GM21367 (cell line): ENCODE data around the gene ARHGEF12.

Source experiments
- ATAC-seq: cut with Tn5 transposase; IDR thresholded peaks from one replicate; pipeline ENCODE4 v1.9.1; 2021; ENCODE audit not compliant: unreplicated experiment

Gene ARHGEF12

DNA sequence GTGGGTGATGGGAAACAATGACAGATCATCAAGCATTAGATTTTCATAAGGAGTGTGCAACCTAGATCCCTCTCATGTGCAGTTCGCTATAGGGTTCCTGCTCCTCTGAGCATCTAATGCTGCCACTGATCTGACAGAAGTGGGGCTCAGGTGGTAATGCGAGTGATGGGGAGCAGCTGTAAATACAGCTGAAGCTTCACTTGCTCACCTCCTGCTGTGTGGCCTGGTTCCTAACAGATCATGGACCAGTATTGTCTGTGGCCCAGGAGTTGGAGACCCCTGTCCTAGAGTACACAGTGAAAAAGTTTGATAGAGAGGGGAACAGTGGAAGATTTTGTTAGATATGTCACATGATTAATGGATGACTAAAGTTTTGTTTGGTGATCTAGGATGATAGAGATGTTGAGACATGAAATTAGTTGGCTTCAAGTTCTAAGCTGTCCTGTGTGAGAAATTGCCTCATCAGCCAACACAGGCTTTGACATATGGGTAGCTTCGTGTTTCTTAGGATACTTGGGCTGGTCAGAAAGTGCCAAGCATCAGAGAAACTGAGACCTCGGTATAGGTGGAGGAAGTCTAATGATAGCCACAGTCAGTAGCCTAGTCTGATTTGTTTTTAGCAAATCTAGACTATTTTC lies 47.4 kb downstream of the ARHGEF12 start:
- no peak for ATAC-seq

DNA sequence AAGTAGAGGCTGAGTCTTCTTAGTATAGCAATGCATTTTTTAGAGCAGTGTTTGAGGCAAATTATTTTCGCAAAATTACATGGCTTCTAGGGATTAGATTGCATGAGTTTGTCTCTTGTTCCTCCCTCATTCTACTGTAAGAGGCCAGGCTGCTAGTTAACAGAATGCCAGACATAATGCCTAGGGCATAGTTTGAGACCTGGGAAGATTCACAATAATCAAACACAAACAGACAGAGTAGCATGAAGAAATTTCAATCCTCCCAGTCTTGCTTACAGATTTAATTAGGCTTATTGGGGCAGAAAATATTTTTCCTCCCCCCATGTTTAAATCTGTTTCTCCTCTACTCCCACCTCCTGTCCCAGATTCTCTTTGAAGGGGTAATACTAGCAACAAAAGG lies 48.3 kb downstream of the ARHGEF12 start:
- ATAC-seq: no peak

DNA sequence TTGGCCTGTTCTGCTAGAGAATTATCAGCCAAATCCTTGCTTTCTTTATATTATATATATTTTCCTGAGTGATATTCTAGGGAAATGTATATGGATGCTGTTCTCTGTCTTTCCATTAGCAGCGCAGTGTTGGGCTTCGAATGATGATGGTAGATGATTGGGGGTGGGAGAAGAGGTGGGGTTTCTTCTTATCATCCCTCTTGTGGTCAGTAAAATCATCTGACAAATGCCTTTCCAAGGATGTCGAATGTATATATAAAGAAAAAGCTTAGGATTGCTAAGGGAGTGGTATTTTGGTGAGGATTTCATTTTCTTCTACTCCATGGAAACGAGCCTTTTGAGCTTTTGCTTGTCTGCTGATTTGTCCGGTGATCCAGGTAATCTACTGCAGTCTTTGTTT lies 48.9 kb downstream of the ARHGEF12 start:
- no peak for ATAC-seq

DNA sequence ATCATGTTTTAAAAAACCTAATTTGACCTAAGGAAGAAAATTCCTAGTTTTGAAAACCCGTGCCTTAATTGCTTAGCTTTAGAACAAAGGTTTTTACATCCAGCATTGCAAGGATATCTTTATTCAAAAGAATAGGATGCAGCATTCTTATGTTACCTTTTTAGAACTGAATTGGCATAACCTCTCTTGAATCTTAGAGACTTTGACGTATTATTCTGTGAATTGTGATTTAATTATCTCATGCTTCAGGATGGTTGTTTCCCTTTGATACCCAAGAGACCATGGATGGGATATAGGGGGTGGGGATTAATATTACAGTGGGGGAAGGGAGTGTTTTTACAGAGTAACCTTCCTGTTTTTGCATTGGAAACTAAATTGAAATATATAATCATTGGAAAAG lies 49.4 kb downstream of the ARHGEF12 start:
- ATAC-seq: no peak

DNA sequence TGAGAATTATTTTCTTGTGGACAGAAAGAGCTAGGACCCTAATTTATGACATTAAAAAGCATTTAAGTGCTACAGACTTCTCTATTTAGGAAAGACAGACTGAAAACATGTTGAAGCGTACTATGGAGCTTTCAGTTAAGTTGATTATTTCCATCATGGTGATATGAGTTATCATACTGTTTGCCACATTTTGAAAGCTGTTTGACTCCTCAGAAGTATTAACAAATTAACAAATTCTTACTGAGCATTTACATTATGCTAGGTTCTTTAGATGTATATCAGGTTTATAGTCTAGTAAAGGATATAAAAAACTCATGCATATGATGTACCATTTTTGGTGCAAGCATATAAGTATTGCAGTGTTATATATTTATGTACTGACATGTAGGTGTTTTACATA lies 50.1 kb downstream of the ARHGEF12 start:
- no peak for ATAC-seq

DNA sequence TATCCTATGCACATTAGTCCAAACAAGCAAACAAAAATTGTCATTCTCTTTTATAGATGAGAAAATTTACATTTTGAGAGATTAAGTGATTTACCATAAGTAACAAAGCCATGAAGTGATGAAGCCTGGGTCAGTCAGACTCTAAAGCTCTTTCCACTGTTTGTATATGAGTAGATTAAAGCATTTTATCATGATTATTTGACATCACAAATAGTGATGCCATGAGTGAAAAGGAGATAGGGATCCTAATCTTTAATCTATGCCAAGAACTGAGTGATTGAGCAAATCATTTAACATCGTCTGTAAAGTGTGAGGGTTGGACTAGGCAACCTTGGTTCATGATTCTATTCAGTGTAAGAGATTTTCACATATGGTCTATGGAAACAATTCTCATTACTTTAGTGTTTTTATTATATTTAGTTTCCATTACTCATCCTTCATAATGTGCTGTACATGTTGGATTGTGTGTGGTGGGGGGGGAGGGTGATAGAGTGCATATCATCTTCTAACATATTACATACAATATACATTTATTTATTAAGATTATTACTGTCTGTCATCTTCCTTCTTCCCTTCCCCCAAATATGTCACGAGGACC lies 50.7 kb downstream of the ARHGEF12 start:
- no peak for ATAC-seq

DNA sequence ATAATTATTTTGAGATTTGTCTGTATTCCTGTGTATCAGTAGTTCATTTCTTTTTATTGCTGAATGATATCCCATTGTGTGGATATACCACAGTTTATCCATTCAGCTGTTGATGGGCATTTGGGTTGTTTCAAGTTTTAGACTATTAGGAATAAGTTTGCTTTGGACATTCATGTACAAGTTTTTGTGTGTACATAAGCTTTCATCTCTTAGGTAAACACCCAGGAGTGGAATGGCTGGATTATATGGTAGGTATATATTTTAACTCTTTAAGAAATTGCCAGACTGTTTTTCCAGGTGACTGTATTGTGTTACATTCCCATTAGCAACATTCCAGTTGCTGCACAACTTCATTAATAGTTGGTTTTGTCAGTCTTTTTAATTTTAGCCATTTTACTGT lies 52.0 kb downstream of the ARHGEF12 start:
- ATAC-seq: no peak

DNA sequence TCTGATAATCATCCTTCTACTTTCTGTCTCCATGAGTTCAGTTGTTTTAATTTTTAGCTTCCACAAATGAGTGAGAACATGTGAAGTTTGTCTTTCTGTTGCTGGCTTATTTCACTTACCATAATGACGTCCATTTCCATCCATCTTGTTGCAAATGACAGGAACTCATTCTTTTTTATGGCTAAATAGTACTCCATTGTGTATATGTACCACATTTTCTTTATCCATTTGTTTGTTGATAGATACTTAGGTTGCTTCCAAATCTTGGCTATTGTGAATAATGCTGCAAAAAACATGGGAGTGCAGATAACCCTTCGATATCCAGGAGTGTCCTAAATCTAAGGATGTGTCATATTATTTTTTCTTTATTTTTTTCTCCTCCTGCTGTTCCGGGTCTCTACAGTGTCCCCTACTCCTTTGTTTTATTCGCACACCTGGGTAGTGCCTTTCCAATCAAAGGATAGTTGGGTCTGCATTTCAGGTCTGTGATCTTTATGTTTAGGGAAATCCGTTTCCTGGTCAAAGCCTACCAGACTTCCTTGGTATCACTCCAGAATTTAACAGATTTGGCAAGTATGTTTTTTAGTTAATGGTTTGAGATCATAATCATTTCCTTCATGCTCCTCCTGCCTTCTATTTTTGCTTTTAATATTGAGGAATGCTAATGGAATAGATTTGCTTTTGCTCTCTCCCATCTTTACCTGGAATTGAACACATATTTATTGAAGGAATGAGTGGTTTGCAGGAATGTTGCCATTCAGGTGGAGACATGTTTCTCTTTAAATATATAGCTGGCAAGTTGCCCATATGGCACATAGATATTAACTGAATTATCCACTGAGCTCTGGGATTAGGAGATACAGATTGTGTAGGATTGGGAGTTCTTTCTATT lies 53.7 kb downstream of the ARHGEF12 start:
- ATAC-seq: no peak

DNA sequence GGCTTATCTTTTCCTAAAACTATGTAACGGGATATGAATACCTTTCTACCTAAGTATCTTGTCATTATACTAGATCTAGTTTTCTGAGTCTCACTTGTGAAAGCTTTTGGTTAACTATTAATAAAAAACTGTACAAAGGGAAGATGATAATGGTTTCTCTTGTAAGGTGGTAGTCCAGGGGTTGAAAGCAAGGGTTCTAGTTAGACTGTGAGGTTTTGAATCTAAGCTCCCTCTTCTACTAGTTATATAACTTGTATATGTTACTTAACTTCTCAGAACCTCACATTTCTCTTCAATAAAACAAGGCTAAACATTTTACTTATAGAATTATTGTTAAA lies 54.3 kb downstream of the ARHGEF12 start:
- ATAC-seq: no peak

DNA sequence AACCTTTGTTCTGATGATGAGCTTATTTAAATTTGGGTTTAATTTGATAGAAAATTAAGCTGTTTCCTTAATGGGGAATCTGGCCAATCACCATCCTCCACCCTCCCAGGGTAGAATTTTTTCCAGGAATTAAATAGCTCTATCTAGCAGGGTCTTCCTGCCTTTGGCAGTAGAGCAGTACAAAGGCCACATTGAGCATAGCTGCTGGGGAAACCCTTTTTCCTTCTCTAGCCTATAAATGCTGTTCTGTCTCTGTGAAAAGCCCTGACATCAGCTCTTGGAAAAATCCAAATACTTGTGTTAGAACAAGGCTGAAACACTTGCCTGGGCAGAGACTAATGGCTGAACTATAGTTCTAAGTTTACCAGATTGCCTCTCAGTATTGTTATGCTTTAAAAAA lies 55.1 kb downstream of the ARHGEF12 start:
- no peak for ATAC-seq

DNA sequence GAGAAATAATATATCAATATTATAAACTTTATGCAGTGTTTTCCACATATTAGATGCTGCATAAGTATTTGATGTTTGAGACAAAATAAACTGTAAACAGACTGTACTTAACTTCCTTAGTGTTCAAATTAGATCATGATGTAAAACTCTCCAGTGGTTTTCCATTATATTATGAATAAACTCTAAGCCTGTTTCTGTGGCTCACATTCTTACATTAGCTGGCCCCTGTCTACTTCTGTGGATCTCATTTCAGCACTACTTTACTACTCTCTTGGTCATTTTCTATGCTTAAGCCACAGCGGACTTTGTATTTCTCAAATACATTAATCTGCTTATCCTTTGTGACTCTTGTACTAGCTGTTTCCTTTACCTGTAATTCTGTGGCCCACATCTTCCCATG lies 55.6 kb downstream of the ARHGEF12 start:
- ATAC-seq: no peak

DNA sequence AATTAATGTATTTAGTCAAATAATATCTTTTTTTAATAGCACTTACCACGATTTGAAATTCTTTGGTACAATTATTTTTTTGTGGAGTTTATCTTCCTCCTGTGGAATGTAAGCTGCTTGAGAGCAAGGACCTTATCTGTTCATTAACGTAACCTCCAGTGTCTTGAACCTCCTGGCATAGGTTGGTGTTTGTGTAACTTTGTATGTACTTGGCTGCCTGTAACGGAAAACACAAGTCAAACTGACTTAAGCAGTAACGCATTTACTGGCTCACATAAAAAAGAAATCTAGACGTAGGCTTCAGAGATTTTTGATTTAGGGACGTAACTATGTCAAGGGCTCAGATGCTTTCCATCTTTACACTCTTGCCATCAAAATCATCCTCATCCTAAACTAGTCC lies 56.1 kb downstream of the ARHGEF12 start:
- ATAC-seq: no peak

DNA sequence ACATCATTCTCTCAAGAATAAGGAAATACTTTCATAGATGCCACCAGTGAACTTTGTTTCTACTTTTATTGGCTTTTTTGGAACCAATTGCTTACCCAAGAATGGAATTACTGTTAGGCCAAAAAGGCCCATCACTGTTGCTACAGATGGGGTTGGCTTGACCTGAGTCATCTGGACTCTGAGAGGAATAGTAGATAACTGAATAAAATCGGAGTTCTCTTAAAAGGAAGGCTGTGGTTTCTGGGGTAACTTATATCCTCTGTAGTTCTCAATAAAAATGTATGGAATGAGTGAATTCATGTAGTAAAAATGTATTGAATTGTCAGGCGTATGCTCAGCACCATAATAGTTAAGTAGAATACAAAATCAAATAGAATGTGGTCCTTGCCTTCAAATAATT lies 56.6 kb downstream of the ARHGEF12 start:
- ATAC-seq: no peak

DNA sequence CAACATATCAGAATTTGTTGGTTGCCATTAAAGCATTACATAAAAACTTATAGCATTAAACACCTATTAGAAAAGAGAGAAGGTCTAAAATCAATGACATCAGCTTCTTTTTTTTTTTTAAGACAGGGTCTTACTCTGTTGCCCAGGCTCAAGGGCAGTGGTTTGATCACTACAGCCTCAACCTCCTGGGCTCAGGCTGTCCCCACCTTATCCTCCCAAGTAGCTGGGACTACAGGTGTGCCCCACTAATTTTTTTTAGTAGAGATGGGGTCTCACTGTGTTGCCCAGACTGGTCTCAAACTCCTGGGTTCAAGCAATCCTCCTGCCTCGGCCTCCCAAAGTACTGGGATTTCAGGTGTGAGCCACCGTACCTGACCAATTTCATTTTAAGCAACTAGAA lies 57.9 kb downstream of the ARHGEF12 start:
- ATAC-seq: no peak

DNA sequence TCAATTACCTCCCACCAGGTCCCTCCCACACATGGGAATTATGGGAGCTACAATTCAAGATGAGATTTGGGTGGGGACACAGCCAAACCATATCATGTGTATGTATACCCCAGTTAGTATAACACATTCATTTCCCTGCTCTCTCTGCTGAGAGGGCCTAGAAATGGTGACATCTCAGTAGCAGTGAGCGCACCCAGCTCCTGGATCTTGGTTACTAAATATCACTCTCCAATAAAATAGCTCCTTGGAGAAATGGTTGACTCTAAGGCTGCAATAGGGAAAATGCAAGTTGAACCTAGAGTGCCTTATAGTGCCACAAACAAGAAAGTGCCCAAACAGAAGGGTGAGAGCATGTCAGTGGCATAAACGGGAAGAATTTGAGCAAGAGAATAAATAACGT lies 59.6 kb downstream of the ARHGEF12 start:
- ATAC-seq: no peak

DNA sequence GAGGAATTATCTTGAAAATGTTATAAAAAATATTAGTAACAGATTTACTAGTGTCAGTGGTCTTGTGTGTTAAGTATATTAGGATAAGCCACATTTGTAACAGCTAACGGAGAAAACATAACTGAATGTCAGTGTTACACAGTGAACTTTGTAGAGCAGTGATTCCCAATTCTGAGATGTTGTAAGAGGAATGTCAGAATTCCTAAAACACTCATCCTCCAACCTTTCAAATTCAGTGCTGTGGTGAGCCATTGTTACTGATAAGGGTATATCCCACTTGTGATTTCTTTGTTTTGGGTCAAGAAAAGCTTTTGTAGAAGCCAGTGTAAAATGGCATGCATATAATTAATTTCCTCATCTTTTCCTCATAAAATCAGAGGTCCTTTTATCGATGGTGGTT lies 61.9 kb downstream of the ARHGEF12 start:
- ATAC-seq: no peak

DNA sequence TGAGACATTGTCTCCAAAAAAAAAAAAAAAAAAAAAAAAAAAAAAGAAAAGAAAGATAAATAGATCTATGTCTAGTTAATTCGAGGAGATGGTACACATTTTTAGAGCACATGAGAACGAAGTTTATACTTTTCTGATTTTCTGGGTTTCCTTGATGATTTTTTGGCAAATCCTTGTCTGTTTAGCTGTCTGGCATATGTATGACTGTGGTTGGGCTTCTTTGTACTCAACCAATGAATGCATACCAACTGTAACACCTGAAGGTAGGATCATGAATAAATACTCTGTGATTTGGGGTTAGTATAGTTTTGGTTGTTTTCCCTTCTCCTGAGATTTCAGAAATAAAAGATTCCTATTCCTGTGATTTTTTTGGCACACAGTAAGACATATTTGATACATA lies 63.1 kb downstream of the ARHGEF12 start:
- no peak for ATAC-seq

DNA sequence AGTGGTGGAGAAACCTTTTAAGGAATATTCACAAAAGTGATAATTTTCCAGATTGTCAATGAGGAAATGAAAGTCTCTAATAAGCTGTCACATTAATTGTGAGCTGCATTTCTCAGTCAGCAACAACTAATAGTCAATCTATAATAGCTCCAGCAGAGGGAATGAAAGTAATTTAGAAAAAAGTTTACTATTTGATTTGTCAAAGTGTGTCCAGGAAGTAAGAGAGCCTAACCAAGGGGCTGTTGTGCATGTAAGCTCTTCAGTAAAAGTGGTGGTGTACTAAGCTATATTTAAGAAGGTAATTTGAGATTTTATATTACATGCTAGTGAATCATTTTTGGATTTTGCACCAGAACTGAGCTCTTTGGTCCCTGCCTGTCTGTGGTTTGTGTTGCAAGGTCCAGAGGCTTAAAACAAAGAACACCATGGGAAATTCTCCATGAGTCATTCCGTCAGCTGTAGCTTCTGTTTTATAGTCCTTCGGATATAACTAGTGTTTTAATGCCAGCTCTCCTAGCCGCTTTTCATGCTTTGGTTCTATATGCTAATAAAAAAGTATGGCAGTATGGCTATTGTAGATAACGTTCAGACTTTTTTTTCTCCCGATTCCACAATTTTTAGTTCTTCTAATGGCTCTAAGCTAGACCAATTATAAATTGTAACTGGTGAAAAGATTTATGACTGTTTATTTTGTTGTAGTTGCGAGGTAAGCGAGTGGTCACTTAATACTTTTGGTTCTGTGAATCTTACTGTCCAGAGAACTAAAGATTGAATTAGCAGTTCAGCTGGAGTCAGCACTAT lies 64.6 kb downstream of the ARHGEF12 start:
- ATAC-seq: no peak

DNA sequence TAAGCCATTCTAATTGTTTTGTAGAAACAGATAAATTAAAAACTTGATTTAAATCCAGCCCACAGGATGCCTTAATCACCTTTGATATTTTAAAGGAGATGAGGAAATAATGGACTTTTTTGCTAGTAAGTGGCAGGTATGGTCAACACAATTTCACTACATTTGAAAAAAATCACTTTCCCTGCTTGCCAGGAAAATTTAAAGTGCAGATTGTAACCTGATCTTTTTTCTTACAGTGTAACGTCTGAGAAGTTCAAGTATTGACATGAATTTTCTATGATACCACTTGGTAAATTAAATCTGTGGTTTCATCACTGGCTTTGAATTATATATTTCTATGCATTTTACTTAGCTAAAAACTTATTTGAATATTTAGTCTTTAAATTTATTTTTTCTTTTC lies 65.3 kb downstream of the ARHGEF12 start:
- ATAC-seq: no peak

DNA sequence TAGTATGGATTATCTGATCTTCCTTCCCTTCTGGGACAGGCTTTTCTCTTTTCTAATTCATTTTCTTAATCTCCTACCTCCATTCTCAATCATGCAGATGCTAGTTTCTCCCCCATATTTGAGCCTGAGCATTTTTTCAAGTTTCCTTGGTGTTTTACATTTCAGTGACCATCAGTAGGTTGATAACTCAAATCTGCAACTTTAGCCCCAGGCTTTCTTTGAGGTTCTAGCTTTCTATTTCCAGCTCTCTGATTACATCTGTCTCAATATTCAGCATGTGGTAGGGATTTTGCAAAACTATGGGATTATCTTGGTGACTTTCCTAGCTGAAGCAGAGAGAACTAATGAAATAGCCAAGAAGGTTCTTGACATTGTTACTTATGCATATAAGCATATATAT lies 67.8 kb downstream of the ARHGEF12 start:
- no peak for ATAC-seq

DNA sequence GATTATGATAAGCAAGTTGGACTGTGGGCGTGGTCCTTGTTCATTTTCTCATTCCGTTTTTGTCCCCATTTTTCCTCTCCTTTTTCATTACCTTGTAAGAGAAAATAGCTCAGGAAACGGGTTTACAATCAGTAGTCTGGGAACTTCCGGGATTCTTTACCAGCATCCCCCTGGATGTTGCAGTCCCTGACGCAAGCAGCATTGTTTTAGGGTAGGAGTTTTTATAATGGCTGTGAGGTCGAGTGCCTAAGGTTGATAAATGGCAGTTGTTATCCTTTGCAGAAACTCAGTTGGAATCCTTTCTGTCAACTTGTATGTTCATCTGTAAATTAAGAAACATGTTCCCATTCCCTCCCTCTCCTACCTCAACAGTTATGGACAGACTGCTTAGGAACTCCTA lies 68.3 kb downstream of the ARHGEF12 start:
- ATAC-seq: no peak

DNA sequence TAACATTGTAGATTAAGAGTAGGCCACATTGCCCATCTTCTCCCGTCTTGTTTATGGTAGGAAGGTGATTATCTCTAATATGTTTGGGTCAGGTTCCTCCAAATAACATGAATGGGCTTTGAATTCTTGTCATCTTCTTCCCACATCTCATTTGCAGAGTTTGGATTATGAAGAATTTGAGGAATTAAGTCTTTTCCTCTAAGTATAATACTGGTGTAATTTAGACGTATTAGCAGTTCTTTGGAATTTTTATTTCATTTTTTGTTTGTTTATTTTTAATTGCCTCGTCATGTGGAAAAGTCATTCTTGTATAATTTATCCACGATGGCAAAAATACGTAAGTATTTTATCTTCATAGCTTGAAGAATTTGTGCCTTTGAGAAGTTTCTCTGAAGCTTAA lies 73.4 kb downstream of the ARHGEF12 start:
- ATAC-seq: no peak
